Stimulated activated naive CD4-positive, alpha-beta T cell (primary cell): ENCODE results near the gene KAT6B.
"Not testable (repeated sequence)": the region's sequence is repeated elsewhere in the genome, so short reads cannot be mapped to it uniquely, and the experiment has no call there.

Experiments used
- DNase-seq, 6 experiments: peaks; one replicate each; lab custom pipeline; 2025; lab: John Stamatoyannopoulos, UW

The KAT6B gene

GRCh38 chr10:74826142-74827044 is at the start of gene KAT6B:
Gene KAT6B, plus strand, starts transcription at chr10:74826600. Its CDS starts 16,258 bp downstream, at chr10:74842858.
- peak; percentile 98 to 100 (median 100) for DNase-seq

GRCh38 chr10:74778436-74779094 is 47.8 kb upstream of the KAT6B start:
- no peak for DNase-seq

GRCh38 chr10:74781870-74782269 is 44.5 kb upstream of the KAT6B start:
- not testable (repeated sequence) for DNase-seq

- DNase-seq, result no peak
Observed at GRCh38 chr10:74784462-74784861, 41.9 kb upstream of the KAT6B start.

GRCh38 chr10:74786126-74786525 is 40.3 kb upstream of the KAT6B start:
- DNase-seq, result no peak

- DNase-seq, result no peak
Observed at GRCh38 chr10:74787457-74787856, 38.9 kb upstream of the KAT6B start.

- DNase-seq, result not testable (repeated sequence)
Observed at GRCh38 chr10:74791979-74792378, 34.4 kb upstream of the KAT6B start.

GRCh38 chr10:74792726-74793125 is 33.7 kb upstream of the KAT6B start:
- DNase-seq, result no peak

- DNase-seq, result not testable (repeated sequence)
Observed at GRCh38 chr10:74793240-74793639, 33.2 kb upstream of the KAT6B start.

- DNase-seq, result no peak
Observed at GRCh38 chr10:74794531-74794930, 31.9 kb upstream of the KAT6B start.

- no peak for DNase-seq
Observed at GRCh38 chr10:74797550-74797949, 28.9 kb upstream of the KAT6B start.

GRCh38 chr10:74799721-74800221 is 26.6 kb upstream of the KAT6B start:
- DNase-seq, result no peak

- DNase-seq, result no peak
Observed at GRCh38 chr10:74801447-74801846, 25.0 kb upstream of the KAT6B start.

GRCh38 chr10:74808501-74808900 is 17.9 kb upstream of the KAT6B start:
- DNase-seq, result no peak

GRCh38 chr10:74810087-74810486 is 16.3 kb upstream of the KAT6B start:
- no peak for DNase-seq

- no peak for DNase-seq
Observed at GRCh38 chr10:74813381-74814259, 12.8 kb upstream of the KAT6B start.

GRCh38 chr10:74814797-74815196 is 11.6 kb upstream of the KAT6B start:
- DNase-seq, result no peak

- DNase-seq, result no peak
Observed at GRCh38 chr10:74816824-74817498, 9.4 kb upstream of the KAT6B start.

GRCh38 chr10:74821501-74821900 is 4.9 kb upstream of the KAT6B start:
- DNase-seq, result no peak

- DNase-seq, result no peak
Observed at GRCh38 chr10:74822101-74822500, 4.3 kb upstream of the KAT6B start.

- no peak for DNase-seq
Observed at GRCh38 chr10:74822521-74823089, 3.8 kb upstream of the KAT6B start.
